K562 (cell line): ENCODE data around the gene PHACTR3. TPM values are rescaled to one million over a fixed set of nuclear protein-coding genes. Genes with fewer than 3 reads are reported as not detected.

ENCODE experiments used
- ATAC-seq: fragments of 200-7000 bp; cut with Tn5 transposase; 3 replicates; pipeline ENCODE4 v1.9.1; 2020; ENCODE audit warnings: moderate library complexity
- BruUV-seq: library from RNA; stranded (reverse); fragments of 400-500 nt; replicated peaks from 2 replicates; lab custom pipeline; 2021; lab: Mats Ljungman, UMichigan
- CTCF ChIA-PET: fragments of 300-600 bp; formaldehyde crosslinking; extraction: SDS; loops from one replicate; lab custom pipeline; 2021; ENCODE audit warnings: low intra/inter-chr PET ratio; lab: Yijun Ruan, JAX
- POLR2A ChIA-PET: fragments of 300-600, 350-650 bp; sonication (Branson Sonifier 250); formaldehyde crosslinking; extraction: SDS; loops from one replicate; lab custom pipeline; 2021; ENCODE audit warnings: antibody characterized with exemption, inconsistent platforms; lab: Yijun Ruan, JAX
- DNase-seq, 4 experiments: peaks; one replicate each; pipeline versions ENCODE4 v3.0.0 to v3.0.0-alpha.2; 2011 to 2018; ENCODE audit warnings: low spot score in 3 of 4, mixed read lengths in 3 of 4; ENCODE audit errors: extremely low read depth in 1 of 4
- FAIRE-seq: peaks from 2 replicates; lab custom pipeline; 2011; peaks lifted over from hg19 to GRCh38; lab: Jason Lieb, UNC
- H2AFZ ChIP-seq: 2 replicates; pipeline ENCODE4 v1.6.0; 2011; ENCODE audit warnings: low read depth, low read length, control low read depth, inconsistent platforms
- H3K27ac ChIP-seq: fragments of 200-600 bp; 3 replicates; pipeline ENCODE4 v1.8.0; 2011; ENCODE audit warnings: low read depth, mild to moderate bottlenecking, control low read depth, inconsistent platforms, low read length, moderate library complexity, mixed read lengths; ENCODE audit errors: extremely low read depth
- H3K27me3 ChIP-seq, 2 experiments: fragments of 300-600 bp in 1 of 2; 2 replicates in 1 of 2; 3 replicates in 1 of 2; pipeline versions ENCODE4 v1.6.0 to v1.8.0; 2011; ENCODE audit warnings: inconsistent platforms in 2 of 2, low read length in 2 of 2, mild to moderate bottlenecking in 1 of 2, mixed read lengths in 1 of 2, moderate library complexity in 1 of 2; ENCODE audit not compliant: control insufficient read depth in 2 of 2, insufficient read depth in 2 of 2
- H3K36me3 ChIP-seq: fragments of 300-600 bp; 3 replicates; pipeline ENCODE4 v1.8.0; 2011; ENCODE audit warnings: mild to moderate bottlenecking, low read length, inconsistent platforms; ENCODE audit not compliant: control insufficient read depth, insufficient read depth
- H3K4me1 ChIP-seq, 2 experiments: fragments of 200-600 bp in 1 of 2; replicated peaks in 1 of 2; 2 replicates in 1 of 2; 3 replicates in 1 of 2; pipeline versions ENCODE4 v1.5.1 to v1.8.0; 2011; ENCODE audit warnings: inconsistent platforms in 2 of 2, low read length in 2 of 2, mild to moderate bottlenecking in 1 of 2, mixed read lengths in 1 of 2, moderate library complexity in 1 of 2; ENCODE audit not compliant: control insufficient read depth in 2 of 2, insufficient read depth in 2 of 2
- H3K4me2 ChIP-seq: 2 replicates; pipeline ENCODE4 v1.6.1; 2011; ENCODE audit warnings: low read length, control low read depth, inconsistent platforms, mixed read lengths; ENCODE audit not compliant: insufficient read depth
- H3K4me3 ChIP-seq: fragments of 200-600 bp; sonication (generic), shearing (Covaris generic); 2 replicates; pipeline ENCODE4 v1.5.1; 2016; ENCODE audit warnings: control low read depth, inconsistent platforms
- H3K79me2 ChIP-seq: fragments of 200-600 bp; 3 replicates; pipeline ENCODE4 v1.8.0; 2011; ENCODE audit warnings: low read length, inconsistent platforms; ENCODE audit not compliant: control insufficient read depth, insufficient read depth
- H3K9ac ChIP-seq, 2 experiments: 2 replicates each; pipeline versions ENCODE4 v1.6.0 to v1.6.1; 2011; ENCODE audit warnings: low read depth in 2 of 2, low read length in 2 of 2, control low read depth in 1 of 2, inconsistent platforms in 1 of 2, mild to moderate bottlenecking in 1 of 2, mixed read lengths in 1 of 2; ENCODE audit not compliant: insufficient read depth in 1 of 2
- H3K9me1 ChIP-seq: one replicate; pipeline ENCODE4 v1.6.0; 2011; ENCODE audit warnings: inconsistent platforms, mild to moderate bottlenecking, low read length, moderate library complexity; ENCODE audit not compliant: control insufficient read depth, insufficient read depth
- H3K9me3 ChIP-seq: replicated peaks from 2 replicates; pipeline ENCODE4 v1.5.1; 2011; ENCODE audit warnings: low read depth, low read length, inconsistent platforms; ENCODE audit not compliant: control insufficient read depth, insufficient read depth
- H4K20me1 ChIP-seq: replicated peaks from 2 replicates; pipeline ENCODE4 v1.6.1; 2011; ENCODE audit warnings: low read length, inconsistent platforms, mixed read lengths; ENCODE audit not compliant: control insufficient read depth, insufficient read depth
- PHF20 ChIP-seq: fragments of 450-650 bp; IDR thresholded peaks from 2 replicates; pipeline ENCODE4 v1.6.1; 2018; ENCODE audit not compliant: partially characterized antibody
- ZBTB40 ChIP-seq, 2 experiments: fragments of 450-650 bp in 1 of 2; sonication (generic) in 1 of 2; formaldehyde crosslinking in 1 of 2; IDR thresholded peaks; 2 replicates each; pipeline versions ENCODE4 v1.7.1 to v1.9.0; 2016 to 2022; ENCODE audit warnings: inconsistent platforms in 1 of 2, mild to moderate bottlenecking in 1 of 2, missing genetic modification reagents in 1 of 2
- WGBS: fragments of 100-300 bp; shearing (Covaris generic); methylation state at CpG from one replicate; pipeline ENCODE4 v1.1.6; 2016; ENCODE audit warnings: low coverage, mixed read lengths; ENCODE audit not compliant: insufficient coverage; ENCODE audit errors: missing lambda C conversion rate; 5-methylcytosine and 5-hydroxymethylcytosine counted together
- in situ Hi-C: fragments of 300-500 bp; cut with MboI; formaldehyde crosslinking; loops from 4 replicates; pipeline ENCODE4 v1.15.0; 2018; ENCODE audit warnings: inconsistent platforms, mixed read lengths
- intact Hi-C: fragments of 100-400 bp; cut with micrococcal nuclease; formaldehyde crosslinking; loops from 2 replicates; pipeline ENCODE4 v1.14.2; 2022
- polyA plus RNA-seq, 8 experiments: library from polyadenylated mRNA; depleted of rRNA in 4 of 8; stranded (reverse) in 5 of 8; unstranded in 3 of 8; fragments of >200 nt; fragmentation: Nextera tagmentation in 2 of 8; fragmentation: Illumina TruSeq in 1 of 8; extraction: Ambion mirVana in 2 of 8; extraction: Trizol in 1 of 8; gene quantifications; 2 replicates each; pipeline versions ENCODE4 v1.2.1 to v1.2.3, GENCODE V29; 2011 to 2014; ENCODE audit warnings: inconsistent platforms in 1 of 8, missing spikeins in 1 of 8
- total RNA-seq, 7 experiments: library from RNA; depleted of rRNA in 6 of 7; stranded (reverse); fragments of >200 nt in 6 of 7; fragmentation: Illumina TruSeq in 2 of 7; extraction: Trizol in 2 of 7; gene quantifications; 2 replicates each; pipeline versions ENCODE4 v1.2.1 to v1.2.3, GENCODE V29; 2011 to 2021; ENCODE audit warnings: low replicate concordance in 1 of 7

The PHACTR3 gene
- total and polyA plus RNA-seq, 9 of the 15 experiments (the other 6 are each of a cell fraction or from before 2014, with no cell fraction given), result not detected

GRCh38 chr20:59809630-59810448 lies 205.5 kb downstream of the PHACTR3 start:
- no peaks in the 10 kb centered on the region for H3K9me3 ChIP-seq
- H3K27me3 ChIP-seq, result peaks cover 23 to 73% of the 10 kb centered on the region in 2 experiments; a peak in 4 of 5 replicates
- no peak overlapping the region for H3K4me2 ChIP-seq
- TF ChIP-seq ZBTB40 (IDR thresholded peaks at IDR 0.05), result peak; percentile 78
- TF ChIP-seq ZBTB40 (CRISPR knock-in tag; IDR thresholded peaks at IDR 0.05), result peak; percentile 35; the same call in 1 of the 2 replicates
- TF ChIP-seq PHF20, result no peak
- intact Hi-C loops (no loop called here), in situ Hi-C loops (no loop called here)
- no peaks in the 10 kb centered on the region for H3K4me1 ChIP-seq
- CTCF ChIA-PET, result no interaction called here
- no peak for ATAC-seq
- no peaks in the 10 kb centered on the region; the same call in 1 of the 2 replicates for H4K20me1 ChIP-seq
- no peaks in the 10 kb centered on the region for H3K9me1 ChIP-seq
- no TSS peak for BruUV-seq
- POLR2A ChIA-PET, result interaction anchor here (1.1 to 1.2 kb wide), 2 partner anchors 11 to 14 kb away, joined by 3 to 6 read pairs; no protein-coding TSS in a partner anchor
- H3K4me3 ChIP-seq, result no peak overlapping the region
- DNase-seq, result no peak
- FAIRE-seq, result no peak
- H3K9ac ChIP-seq, result no peak overlapping the region
- no peaks in the 10 kb centered on the region for H3K79me2 ChIP-seq
- 0% methylated on average over 11 of the region's 11 CpGs for WGBS
- no peak overlapping the region for H2AFZ ChIP-seq
- H3K27ac ChIP-seq, result no peak overlapping the region
- no peaks in the 10 kb centered on the region for H3K36me3 ChIP-seq
